Lower leg skin (tissue), 4 donors: ENCODE measurements around the gene NRXN3. TPM values are rescaled to one million over a fixed set of nuclear protein-coding genes. Genes with fewer than 3 reads are reported as not detected.

ENCODE experiments used
- DNase-seq, 2 donors: peaks; one replicate each; pipeline ENCODE4 v3.0.0-alpha.2; 2019; ENCODE audit warnings: low spot score in 2 of 2
- H3K4me3 ChIP-seq: fragments of 200-600 bp; sonication (generic); 2 replicates; pipeline ENCODE4 v1.5.1; 2017; ENCODE audit warnings: mild to moderate bottlenecking, low read depth; ENCODE audit not compliant: poor library complexity, severe bottlenecking
- POLR2A ChIP-seq, 2 donors: fragments of 450-650 bp; IDR thresholded peaks; one replicate each; pipeline ENCODE4 v1.6.1; 2016 to 2017; ENCODE audit warnings: antibody characterized with exemption in 2 of 2, mild to moderate bottlenecking in 1 of 2, moderate library complexity in 1 of 2
- WGBS, 2 donors: methylation state at CpG; one replicate each; pipeline ENCODE4 v1.1.5; 2018; 5-methylcytosine and 5-hydroxymethylcytosine counted together
- intact Hi-C: fragments of 100-400 bp; cut with DNase I; formaldehyde crosslinking; loops from one replicate; pipeline ENCODE4 v1.15.0; 2023; ENCODE audit warnings: low total_unique reads
- total RNA-seq, 4 donors: library from RNA; depleted of rRNA; stranded (reverse); fragments of >200 nt; gene quantifications; one replicate each; pipeline ENCODE4 v1.1.0, GENCODE V29; 2016
- TF ChIP-seq, protein P1 (sequence below), 3 donors: fragments of 450-650 bp; IDR thresholded peaks; one replicate each; pipeline ENCODE4 v1.5.1; 2016; ENCODE audit warnings: antibody characterized with exemption in 3 of 3, mild to moderate bottlenecking in 3 of 3, moderate library complexity in 2 of 3

NRXN3 gene
- total RNA-seq, 4 donors from 2014 or later = 0.61 to 2.4 (median 1.7) TPM

DNA sequence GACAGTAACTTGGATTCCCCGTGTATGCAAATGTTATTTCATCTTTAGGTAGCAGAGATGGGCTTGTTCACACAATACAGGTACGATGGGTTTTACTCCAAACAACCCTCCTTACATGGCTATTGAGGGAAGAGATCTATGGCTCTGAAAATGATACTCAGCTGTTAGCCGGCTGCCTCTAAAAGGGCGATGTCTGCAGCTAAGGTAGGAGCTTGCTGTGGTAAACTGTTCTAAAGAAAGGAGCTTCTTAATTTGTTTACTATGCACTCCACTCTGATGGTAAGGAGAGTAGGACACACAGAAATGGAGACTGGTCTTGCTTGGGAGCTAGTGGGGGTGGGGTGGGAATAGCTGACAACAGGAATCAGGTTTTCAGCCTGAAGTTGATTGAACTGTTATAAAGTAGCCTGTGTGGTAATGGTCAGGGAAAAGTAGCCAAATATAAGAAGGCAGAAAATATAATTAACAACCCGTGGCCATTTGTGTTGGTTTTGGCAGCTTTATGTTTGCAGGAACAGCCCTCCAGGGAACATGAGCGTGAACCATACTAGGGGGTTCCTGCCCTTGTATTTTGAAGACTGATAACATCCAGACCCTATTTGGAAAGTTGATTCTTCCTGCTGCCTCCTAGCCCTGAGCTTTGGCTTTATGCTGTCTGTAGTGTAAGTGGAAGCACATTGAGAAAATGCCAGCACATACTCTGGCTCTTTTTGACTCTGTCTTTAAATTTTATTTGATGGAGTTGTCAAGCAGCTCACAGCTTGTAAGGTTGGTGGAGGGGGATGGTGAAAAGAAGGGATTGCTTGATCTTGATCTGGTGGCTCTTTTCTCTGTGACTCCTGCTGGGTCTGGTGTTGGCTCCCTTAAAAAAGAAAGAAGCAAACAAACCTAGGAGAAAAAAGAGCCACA, 1111.3 kb downstream of the NRXN3 start:
- no peak overlapping the region for H3K4me3 ChIP-seq
- intact Hi-C loops = no loop called here
- no peak for TF ChIP-seq POLR2A (IDR thresholded peaks at IDR 0.05)
- TF ChIP-seq, protein P1, sequence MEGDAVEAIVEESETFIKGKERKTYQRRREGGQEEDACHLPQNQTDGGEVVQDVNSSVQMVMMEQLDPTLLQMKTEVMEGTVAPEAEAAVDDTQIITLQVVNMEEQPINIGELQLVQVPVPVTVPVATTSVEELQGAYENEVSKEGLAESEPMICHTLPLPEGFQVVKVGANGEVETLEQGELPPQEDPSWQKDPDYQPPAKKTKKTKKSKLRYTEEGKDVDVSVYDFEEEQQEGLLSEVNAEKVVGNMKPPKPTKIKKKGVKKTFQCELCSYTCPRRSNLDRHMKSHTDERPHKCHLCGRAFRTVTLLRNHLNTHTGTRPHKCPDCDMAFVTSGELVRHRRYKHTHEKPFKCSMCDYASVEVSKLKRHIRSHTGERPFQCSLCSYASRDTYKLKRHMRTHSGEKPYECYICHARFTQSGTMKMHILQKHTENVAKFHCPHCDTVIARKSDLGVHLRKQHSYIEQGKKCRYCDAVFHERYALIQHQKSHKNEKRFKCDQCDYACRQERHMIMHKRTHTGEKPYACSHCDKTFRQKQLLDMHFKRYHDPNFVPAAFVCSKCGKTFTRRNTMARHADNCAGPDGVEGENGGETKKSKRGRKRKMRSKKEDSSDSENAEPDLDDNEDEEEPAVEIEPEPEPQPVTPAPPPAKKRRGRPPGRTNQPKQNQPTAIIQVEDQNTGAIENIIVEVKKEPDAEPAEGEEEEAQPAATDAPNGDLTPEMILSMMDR (IDR thresholded peaks at IDR 0.05) = no peak
- no peak for DNase-seq
- 12 to 21% methylated on average over 6 of the region's 6 CpGs for WGBS, 2 donors

DNA sequence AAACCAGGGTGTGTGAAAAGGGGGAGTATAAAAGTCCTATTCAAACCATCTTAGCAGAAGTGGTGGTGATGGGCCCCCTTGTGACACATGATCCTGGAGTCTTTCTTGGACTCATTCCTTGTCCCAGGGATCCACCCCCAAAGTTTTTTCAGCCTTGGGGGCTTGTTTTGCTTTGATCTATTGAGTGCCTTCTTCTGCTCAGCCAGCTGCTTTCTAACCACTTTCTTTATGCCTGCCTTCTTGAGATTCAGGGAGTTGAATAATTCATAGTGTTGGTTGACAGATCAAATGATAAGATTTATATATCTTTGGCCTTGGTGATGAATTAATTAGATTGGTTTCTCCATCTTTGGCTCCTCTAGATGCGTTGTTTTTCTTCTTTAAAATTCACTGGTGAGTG, 1114.4 kb downstream of the NRXN3 start:
- WGBS, 2 donors = 46 to 50% methylated on average over 1 of the region's 1 CpG
- no peak overlapping the region for H3K4me3 ChIP-seq
- TF ChIP-seq, protein P1 (IDR thresholded peaks at IDR 0.05) = no peak
- no peak for TF ChIP-seq POLR2A (IDR thresholded peaks at IDR 0.05)
- DNase-seq = no peak
- intact Hi-C loops = no loop called here

DNA sequence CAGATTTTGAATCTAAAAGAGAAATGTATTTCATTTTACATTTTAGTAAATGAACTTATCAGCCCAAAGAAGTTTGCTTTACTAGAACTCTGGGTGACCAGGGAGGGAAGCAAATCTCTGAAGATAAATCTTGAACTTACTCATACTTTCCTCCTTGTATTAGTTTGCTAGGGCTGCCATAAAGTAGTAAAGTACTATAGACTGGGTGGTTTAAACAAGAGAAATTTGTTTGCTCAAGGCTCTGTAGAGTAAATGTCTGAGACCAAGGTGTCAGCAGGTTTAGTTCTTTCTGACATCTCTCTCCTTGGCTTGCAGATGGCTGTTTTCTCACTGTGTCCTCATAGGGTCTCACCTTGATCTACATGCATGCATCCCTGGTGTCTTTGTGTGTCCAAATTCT, 1115.1 kb downstream of the NRXN3 start:
- no peak overlapping the region for H3K4me3 ChIP-seq
- TF ChIP-seq POLR2A (IDR thresholded peaks at IDR 0.05) = no peak
- TF ChIP-seq, protein P1 (IDR thresholded peaks at IDR 0.05) = no peak
- intact Hi-C loops = no loop called here
- no peak for DNase-seq

DNA sequence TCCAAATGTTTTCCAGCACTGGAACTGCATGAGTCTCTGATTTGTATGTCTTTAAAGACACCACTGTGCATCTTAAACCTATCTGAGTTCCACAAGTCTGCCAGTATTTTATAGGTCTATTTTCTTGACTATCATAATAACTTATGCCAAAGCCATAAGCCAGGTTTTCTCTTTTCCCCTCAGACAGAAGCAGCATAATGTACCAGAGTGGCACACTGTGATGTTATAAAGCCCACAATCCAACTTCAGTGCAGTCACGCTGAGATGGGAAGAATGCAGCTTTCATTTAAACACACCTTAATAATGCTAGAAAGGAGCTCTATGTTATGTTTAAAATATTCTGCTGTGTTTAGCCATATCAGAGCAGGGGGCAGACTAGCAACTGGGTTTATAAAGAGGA, 1117.8 kb downstream of the NRXN3 start:
- no peak overlapping the region for H3K4me3 ChIP-seq
- no peak for TF ChIP-seq POLR2A (IDR thresholded peaks at IDR 0.05)
- TF ChIP-seq, protein P1 (IDR thresholded peaks at IDR 0.05) = no peak

DNA sequence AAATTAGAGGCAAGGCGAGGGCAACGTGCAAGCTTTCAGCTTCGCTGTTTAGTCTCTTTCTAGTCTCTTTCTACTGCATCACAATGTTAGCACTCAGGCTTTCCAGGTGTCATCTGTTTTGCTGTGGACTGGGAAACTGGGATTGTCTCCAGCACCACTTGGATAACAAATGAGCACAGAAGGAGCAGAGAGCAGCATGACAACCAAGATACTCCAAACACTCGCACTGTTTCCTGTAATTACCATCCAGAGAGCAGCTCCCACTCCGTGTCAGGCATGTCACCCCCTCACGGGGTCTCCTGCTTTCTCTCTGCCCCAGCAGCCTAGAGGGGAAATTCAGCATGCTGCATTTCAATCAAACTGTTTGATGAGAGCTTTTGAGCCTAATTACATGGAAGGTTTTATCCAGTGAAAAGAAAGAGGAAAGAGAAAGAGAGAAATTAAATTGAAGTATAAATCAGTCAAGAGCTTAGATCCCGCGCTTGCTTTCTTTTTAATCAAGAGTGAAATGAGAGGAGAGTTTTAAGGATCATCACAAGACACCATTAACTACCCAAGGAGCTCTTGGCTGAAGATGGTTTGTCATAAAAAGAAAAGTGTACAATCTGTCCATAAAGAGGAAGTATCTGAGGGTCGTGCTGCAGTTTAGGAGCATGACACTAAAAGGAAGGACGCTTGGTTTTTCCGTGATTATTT, 1123.5 kb downstream of the NRXN3 start:
- TF ChIP-seq POLR2A (IDR thresholded peaks at IDR 0.05) = no peak
- TF ChIP-seq, protein P1 (IDR thresholded peaks at IDR 0.05) = no peak
- WGBS, 2 donors = 61 to 67% methylated on average over 11 of the region's 11 CpGs
- DNase-seq = no peak
- no peak overlapping the region for H3K4me3 ChIP-seq
- intact Hi-C loops = no loop called here

More for the DNA sequence above, 1117.8 kb downstream of the NRXN3 start:
- no peak for DNase-seq
- 84 to 93% methylated on average over 1 of the region's 1 CpG for WGBS, 2 donors
- intact Hi-C loops = no loop called here
